Progenitor cell of endocrine pancreas (in vitro differentiated cells): ENCODE measurements around the gene KIAA1755. TPM values are rescaled to one million over a fixed set of nuclear protein-coding genes. Genes with fewer than 3 reads are reported as not detected.

Experiments
- DNase-seq: peaks from one replicate; pipeline ENCODE4 v3.0.0; 2021; ENCODE audit warnings: low spot score; ENCODE audit not compliant: unreplicated experiment
- H3K27ac Mint-ChIP-seq: 2 replicates; pipeline ENCODE4 v1.8.0; 2021; ENCODE audit warnings: mild to moderate bottlenecking, moderate library complexity, mixed read lengths
- H3K27me3 Mint-ChIP-seq: 2 replicates; pipeline ENCODE4 v1.8.0; 2021; ENCODE audit warnings: mixed read lengths
- H3K36me3 Mint-ChIP-seq: 2 replicates; pipeline ENCODE4 v1.8.0; 2022; ENCODE audit warnings: mixed read lengths; ENCODE audit not compliant: insufficient read depth
- H3K4me1 Mint-ChIP-seq: 2 replicates; pipeline ENCODE4 v1.8.0; 2021; ENCODE audit warnings: low read depth, mixed read lengths
- H3K4me3 Mint-ChIP-seq: 2 replicates; pipeline ENCODE4 v1.8.0; 2021; ENCODE audit warnings: low read depth, mild to moderate bottlenecking, moderate library complexity, mixed read lengths
- H3K9me3 Mint-ChIP-seq: 2 replicates; pipeline ENCODE4 v1.8.0; 2021; ENCODE audit warnings: low read depth, mixed read lengths
- total RNA-seq: library from RNA; stranded (reverse); gene quantifications from 2 replicates; pipeline ENCODE4 v1.2.1, GENCODE V29; 2021
- TF ChIP-seq, protein P1 (sequence below): fragments of 200-600 bp; sonication (generic); IDR thresholded peaks from one replicate; pipeline ENCODE4 v1.5.0; 2021; ENCODE audit warnings: antibody characterized with exemption, mild to moderate bottlenecking; ENCODE audit not compliant: unreplicated experiment

KIAA1755 gene
- total RNA-seq, 1 donor from 2014 or later, result 0.29 TPM

DNA sequence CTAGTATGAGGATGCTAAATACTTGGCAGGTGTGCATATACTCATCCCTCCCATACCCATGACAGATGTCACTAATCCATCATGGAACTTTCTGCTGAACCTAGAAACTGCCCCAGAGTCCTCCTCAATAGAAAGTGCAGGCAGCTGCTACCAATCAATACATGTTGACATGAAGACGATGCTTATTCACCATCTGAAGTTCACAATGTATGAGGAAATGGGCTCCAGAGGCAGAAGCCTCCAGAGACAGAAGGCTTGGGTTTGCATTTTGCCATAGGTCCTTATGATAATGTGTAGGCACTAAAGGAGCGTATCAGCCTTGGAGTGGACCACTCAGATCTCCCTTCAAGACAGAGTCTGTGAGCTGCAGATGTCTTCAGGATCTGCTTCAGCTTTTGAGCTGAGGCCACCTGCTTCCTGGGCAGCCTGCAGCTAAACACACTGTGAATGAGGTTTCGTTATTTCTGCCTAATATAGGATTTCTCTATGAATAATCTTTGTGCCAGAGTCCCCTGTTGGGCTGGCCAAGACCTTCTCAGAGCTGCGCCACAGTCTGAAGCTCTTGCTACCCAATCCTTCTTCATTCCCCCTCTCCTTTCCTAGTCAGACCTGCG is 7.5 kb upstream of the KIAA1755 start:
- TF ChIP-seq, protein P1, sequence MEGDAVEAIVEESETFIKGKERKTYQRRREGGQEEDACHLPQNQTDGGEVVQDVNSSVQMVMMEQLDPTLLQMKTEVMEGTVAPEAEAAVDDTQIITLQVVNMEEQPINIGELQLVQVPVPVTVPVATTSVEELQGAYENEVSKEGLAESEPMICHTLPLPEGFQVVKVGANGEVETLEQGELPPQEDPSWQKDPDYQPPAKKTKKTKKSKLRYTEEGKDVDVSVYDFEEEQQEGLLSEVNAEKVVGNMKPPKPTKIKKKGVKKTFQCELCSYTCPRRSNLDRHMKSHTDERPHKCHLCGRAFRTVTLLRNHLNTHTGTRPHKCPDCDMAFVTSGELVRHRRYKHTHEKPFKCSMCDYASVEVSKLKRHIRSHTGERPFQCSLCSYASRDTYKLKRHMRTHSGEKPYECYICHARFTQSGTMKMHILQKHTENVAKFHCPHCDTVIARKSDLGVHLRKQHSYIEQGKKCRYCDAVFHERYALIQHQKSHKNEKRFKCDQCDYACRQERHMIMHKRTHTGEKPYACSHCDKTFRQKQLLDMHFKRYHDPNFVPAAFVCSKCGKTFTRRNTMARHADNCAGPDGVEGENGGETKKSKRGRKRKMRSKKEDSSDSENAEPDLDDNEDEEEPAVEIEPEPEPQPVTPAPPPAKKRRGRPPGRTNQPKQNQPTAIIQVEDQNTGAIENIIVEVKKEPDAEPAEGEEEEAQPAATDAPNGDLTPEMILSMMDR, result no peak
- Mint-ChIP-seq H3K9me3 (peaks cover 6% of the 10 kb centered on the region), H3K27ac (no peak overlapping the region), H3K4me1 (no peaks in the 10 kb centered on the region), H3K4me3 (no peak overlapping the region), H3K27me3 (peaks cover 33% of the 10 kb centered on the region), H3K36me3 (no peaks in the 10 kb centered on the region)
- no peak for DNase-seq

DNA sequence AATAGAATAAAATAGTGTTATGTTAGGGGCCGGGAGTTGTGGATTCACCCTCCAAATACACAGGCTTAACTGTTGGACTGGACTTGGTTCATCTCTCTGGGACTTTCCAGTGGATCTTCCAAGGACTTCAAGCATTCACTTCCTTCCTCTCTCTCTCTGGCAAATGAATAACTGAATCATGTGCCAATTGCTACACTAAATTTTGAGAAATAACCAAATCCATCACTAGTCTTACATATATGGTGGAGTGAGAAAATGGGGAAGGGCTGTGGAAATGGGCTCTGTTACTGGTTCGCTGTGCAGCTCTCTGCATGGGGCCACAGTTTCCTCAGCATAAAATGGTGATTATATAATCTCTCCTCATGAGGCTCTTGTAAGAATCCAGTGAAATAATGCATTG is 6.8 kb upstream of the KIAA1755 start:
- Mint-ChIP-seq H3K9me3 (peaks cover 6% of the 10 kb centered on the region), H3K36me3 (no peaks in the 10 kb centered on the region), H3K4me1 (no peaks in the 10 kb centered on the region), H3K4me3 (no peak overlapping the region), H3K27ac (no peak overlapping the region), H3K27me3 (peaks cover 38% of the 10 kb centered on the region)
- DNase-seq, result no peak
- TF ChIP-seq, protein P1, result no peak

DNA sequence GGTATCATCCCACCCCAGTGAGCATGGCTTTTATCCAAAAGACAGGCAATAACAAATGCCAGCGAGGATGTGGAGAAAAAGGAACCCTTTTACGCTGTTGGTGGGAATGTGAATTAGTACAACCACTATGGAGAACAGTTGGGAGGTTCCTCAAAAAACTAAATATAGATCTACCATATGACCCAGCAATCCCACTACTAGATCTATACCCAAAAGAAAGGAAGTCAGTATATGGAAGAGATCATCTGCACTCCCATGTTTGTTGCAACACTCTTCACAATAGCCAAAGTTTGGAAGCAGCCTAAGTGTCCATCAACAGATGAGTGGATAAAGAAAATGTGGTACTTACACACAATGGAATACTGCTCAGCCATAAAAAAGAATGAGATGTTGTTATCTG is 5.9 kb upstream of the KIAA1755 start:
- no peak overlapping the region for H3K27ac Mint-ChIP-seq
- H3K27me3 Mint-ChIP-seq, result peaks cover 35% of the 10 kb centered on the region
- TF ChIP-seq, protein P1, result no peak

DNA sequence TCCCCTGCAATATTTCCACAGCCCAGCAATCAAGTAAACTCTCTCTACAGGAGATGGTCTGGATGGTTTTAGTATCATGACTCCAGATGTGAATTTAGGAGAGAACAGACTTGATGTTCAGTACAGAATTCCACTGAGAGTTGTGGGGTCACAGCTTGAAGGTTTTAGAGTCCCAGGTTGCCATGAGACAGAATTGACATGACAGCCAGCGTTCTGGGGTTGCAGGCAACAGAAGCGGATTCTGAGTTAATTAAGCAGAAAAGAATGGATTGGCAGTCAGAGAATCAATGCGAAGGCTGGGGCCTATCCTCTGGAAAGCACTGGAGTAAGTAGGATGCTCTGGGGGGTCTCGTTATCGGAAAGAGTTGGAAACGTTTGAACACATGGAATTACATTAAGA is 2.4 kb upstream of the KIAA1755 start:
- H3K4me3 Mint-ChIP-seq, result no peak overlapping the region
- H3K9me3 Mint-ChIP-seq, result peaks cover 6% of the 10 kb centered on the region
- H3K27me3 Mint-ChIP-seq, result peaks cover 42% of the 10 kb centered on the region
- H3K27ac Mint-ChIP-seq, result no peak overlapping the region
- no peak for DNase-seq
- TF ChIP-seq, protein P1, result no peak
- H3K4me1 Mint-ChIP-seq, result peaks cover 3% of the 10 kb centered on the region
- no peaks in the 10 kb centered on the region for H3K36me3 Mint-ChIP-seq

More for the DNA sequence above, 5.9 kb upstream of the KIAA1755 start:
- Mint-ChIP-seq H3K4me3 (no peak overlapping the region), H3K4me1 (no peaks in the 10 kb centered on the region), H3K36me3 (no peaks in the 10 kb centered on the region), H3K9me3 (peaks cover 6% of the 10 kb centered on the region)
- no peak for DNase-seq

DNA sequence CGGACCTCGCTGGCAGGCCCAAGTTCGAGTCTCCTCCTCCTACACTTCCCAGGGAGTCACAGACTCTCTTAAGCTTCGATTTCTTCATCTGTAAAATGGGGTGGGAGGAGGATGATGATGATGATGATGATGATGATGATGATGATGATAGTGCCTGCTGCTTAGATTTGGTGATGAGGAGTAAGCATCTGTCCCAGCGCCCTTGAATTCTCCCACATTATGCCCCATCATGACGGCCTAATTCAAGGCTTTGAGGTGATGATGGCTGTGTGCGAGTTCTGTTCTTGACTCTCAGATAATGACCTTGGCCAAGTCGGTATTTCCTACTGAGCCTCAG is 487 bp upstream of the KIAA1755 start:
- H3K36me3 Mint-ChIP-seq, result no peaks in the 10 kb centered on the region
- peaks cover 3% of the 10 kb centered on the region for H3K4me1 Mint-ChIP-seq
- peaks cover 38% of the 10 kb centered on the region for H3K27me3 Mint-ChIP-seq
- H3K9me3 Mint-ChIP-seq, result peaks cover 6% of the 10 kb centered on the region
- H3K4me3 Mint-ChIP-seq, result peak overlapping the region; percentile 18
- no peak for DNase-seq
- TF ChIP-seq, protein P1, result no peak
- H3K27ac Mint-ChIP-seq, result no peak overlapping the region
